Mucosa of stomach (tissue), 1 donor: ENCODE measurements around the gene HMG20A.

Experiments
- H3K27me3 ChIP-seq: one replicate; pipeline ENCODE4 v1.7.0; 2013; ENCODE audit warnings: mild to moderate bottlenecking, low read length; ENCODE audit not compliant: control insufficient read depth, insufficient read depth
- H3K36me3 ChIP-seq: one replicate; pipeline ENCODE4 v1.7.0; 2013; ENCODE audit warnings: low read length; ENCODE audit not compliant: control insufficient read depth, insufficient read depth
- H3K4me1 ChIP-seq: one replicate; pipeline ENCODE4 v1.7.0; 2013; ENCODE audit warnings: mild to moderate bottlenecking, low read length; ENCODE audit not compliant: control insufficient read depth, insufficient read depth
- H3K4me3 ChIP-seq: one replicate; pipeline ENCODE4 v1.7.0; 2013; ENCODE audit warnings: low read length
- H3K9ac ChIP-seq: one replicate; pipeline ENCODE4 v1.7.0; 2013; ENCODE audit warnings: mild to moderate bottlenecking, low read length, moderate library complexity
- H3K9me3 ChIP-seq: one replicate; pipeline ENCODE4 v1.7.0; 2013; ENCODE audit warnings: mild to moderate bottlenecking, low read length, moderate library complexity; ENCODE audit not compliant: control insufficient read depth
- donor health status: Pancreatic carcinoma.

The HMG20A gene

DNA sequence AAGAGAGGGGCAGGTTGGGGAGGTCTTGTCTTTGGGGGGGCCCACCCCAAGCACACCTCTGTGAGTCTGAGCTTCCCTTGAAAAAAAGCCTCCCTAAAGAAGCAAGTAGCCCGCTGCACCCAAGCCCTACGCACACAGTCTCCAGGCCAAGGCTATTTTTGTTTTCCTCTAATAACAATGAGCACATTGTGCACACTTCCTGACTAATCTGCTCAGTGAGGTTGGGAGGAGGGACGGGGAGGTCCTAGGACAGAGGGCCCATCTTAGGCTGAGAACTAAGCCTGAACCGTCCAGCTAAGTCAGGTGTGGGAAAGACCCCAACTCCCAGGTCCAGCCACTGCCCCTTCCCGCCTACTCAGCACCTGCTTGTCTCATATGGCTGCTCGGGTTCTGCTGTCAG lies 87.2 kb downstream of the HMG20A start:
- Histone ChIP-seq H3K27me3 (no peaks in the 10 kb centered on the region), H3K9ac (peak overlapping the region; percentile 53), H3K4me1 (peaks cover 32% of the 10 kb centered on the region), H3K4me3 (peak overlapping the region; percentile 10), H3K9me3 (no peaks in the 10 kb centered on the region), H3K36me3 (no peaks in the 10 kb centered on the region)

DNA sequence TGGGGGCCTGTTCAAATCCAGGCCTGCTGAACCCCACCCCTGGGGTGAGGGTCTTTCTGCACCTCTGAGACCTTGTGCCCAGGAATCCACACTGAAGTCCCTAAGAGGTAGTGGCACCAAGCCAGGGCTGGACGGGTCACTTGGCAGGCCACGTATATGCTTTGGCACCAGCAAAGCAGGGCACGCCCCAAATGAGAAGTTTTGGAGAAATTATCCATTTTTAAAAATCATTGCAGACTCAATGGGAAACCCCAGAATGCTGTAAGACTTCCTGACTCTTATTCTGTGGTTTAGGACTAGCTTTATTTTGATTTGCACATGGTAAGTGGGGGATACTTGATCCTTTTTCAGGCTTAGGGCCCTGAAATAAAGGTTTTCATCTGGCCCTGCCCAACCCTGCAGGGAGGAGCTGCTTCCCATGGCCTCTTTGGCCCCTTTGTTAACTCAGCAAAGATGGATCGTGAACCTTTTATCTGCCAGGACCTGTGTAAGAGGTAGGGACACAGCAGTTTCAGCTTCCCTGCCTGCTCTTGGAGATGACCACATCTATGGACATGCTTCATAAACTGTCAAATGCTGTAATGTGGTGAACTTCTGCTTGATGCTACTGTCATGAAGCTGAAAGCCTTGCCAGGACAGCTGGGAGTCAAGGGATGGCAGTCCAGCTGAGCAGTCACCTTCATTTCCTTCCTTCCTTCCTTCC lies 88.0 kb downstream of the HMG20A start:
- Histone ChIP-seq H3K27me3 (no peaks in the 10 kb centered on the region), H3K4me1 (peaks cover 32% of the 10 kb centered on the region), H3K9me3 (no peaks in the 10 kb centered on the region), H3K4me3 (no peak overlapping the region), H3K36me3 (no peaks in the 10 kb centered on the region), H3K9ac (peak overlapping the region; percentile 14)

DNA sequence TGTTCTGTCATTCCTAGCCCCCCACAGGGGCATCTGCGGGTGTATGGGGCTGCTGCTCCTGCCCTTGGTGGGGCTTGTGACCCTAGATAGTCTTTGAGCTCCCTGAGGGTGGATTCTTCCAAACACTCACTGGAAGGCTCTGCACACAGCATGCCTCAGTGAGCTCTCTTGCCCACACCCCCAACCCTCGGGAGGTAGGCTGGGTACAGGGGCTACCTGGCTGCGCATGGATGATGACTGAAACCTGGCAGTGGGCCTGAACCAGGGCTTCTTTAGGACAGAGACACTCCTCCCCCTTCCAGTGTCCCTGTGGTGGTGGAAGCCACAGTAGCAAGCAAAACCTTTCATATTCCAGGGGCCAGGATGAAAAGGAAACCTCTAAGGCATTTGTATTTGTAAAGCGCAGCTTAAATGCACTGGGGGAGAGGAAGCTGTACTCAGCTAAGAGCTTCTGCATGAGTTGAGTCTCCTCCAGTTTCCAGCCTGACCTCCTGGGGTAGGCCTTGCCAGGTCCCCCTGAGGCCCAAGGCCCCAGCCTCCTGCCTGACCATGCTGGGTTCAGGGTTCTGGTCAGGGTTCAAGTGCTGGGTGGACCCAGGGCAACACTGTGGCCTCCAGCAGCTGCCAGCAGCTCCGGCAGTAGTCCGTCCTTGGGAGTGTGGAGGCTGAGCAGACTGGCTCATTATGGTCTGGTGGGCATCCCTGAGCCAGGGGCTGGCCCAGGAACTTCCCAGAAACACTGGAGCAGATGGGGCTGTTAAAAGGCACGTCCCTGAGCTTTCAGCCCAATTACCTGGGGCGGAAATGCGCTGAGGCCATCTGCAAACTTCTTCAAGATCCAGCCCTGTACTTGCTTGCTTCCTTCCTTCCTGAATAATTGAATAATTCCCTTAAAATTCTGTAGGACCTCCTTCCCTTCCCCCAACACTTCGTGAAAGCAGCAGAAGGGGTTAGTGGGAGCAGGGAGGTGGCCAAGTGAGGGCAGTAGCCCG lies 89.7 kb downstream of the HMG20A start:
- Histone ChIP-seq H3K4me1 (peaks cover 32% of the 10 kb centered on the region), H3K9ac (no peak overlapping the region), H3K9me3 (no peaks in the 10 kb centered on the region), H3K27me3 (no peaks in the 10 kb centered on the region), H3K4me3 (no peak overlapping the region), H3K36me3 (no peaks in the 10 kb centered on the region)

- H3K9ac ChIP-seq = no peak overlapping the region
- H3K4me1 ChIP-seq = peaks cover 24% of the 10 kb centered on the region
- H3K4me3 ChIP-seq = no peak overlapping the region
- H3K36me3 ChIP-seq = no peaks in the 10 kb centered on the region
- no peaks in the 10 kb centered on the region for H3K27me3 ChIP-seq
- H3K9me3 ChIP-seq = no peaks in the 10 kb centered on the region
Measured at GRCh38 chr15:77511869-77512268, 91.2 kb downstream of the HMG20A start.

DNA sequence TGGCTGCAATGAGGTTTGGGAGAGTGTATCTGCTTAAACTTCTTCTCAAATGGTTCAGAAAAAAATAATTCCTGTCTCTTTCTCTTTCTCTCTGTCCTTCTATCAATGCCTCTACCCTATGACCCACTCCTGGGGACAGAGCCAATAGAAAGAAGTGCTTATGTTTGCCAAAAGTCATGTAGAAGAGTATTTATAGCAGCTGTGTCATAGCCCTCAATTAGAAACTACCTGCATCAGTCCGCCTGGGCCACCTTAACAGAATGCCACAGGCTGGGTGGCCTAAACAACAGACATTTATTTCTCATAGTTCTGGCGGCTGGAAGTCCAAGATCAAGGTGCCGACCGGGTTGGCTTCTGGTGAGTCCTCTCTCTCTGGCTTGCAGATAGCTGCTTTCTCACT lies 92.5 kb downstream of the HMG20A start:
- H3K36me3 ChIP-seq = no peaks in the 10 kb centered on the region
- no peaks in the 10 kb centered on the region for H3K9me3 ChIP-seq
- no peaks in the 10 kb centered on the region for H3K27me3 ChIP-seq
- no peak overlapping the region for H3K9ac ChIP-seq
- peaks cover 10% of the 10 kb centered on the region for H3K4me1 ChIP-seq
- no peak overlapping the region for H3K4me3 ChIP-seq

DNA sequence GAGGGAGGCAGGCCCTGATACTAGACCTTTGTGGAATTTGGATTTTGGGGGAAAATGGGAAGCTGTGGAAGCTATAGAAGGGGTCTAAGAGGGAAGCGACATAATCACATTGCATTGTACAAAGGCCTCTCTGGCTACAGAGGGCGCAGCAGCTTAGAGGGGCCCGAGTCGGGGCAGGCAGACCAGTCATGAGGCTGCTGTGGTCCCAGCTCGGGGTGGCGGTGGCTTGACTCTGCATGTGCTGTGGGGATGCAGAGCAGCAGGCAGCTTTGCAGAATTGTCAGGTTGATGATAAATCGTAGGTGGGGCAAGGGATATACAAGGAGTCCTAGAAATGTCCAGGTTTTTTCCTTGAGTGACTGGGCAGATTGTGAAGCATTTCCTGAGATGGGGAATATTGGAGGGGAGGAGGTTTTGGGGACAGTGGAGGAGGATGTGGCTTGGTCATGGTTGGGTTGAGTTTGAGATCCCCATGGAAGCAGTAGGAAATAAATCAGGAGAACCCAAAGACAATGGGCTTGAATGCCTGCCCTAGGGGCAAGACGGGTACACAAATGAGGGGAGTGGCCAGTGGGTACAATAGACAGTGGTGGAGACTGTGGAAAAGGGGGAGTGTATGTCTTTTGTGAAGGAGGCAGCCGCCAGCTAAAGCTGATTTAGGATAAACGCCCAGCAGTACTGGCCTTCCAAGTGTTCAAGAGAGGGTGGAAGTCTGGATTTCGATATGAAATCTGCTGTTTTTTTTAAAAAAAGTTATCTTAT lies 94.1 kb downstream of the HMG20A start:
- no peaks in the 10 kb centered on the region for H3K4me1 ChIP-seq
- H3K9ac ChIP-seq = no peak overlapping the region
- no peaks in the 10 kb centered on the region for H3K9me3 ChIP-seq
- H3K36me3 ChIP-seq = no peaks in the 10 kb centered on the region
- no peaks in the 10 kb centered on the region for H3K27me3 ChIP-seq
- H3K4me3 ChIP-seq = no peak overlapping the region

DNA sequence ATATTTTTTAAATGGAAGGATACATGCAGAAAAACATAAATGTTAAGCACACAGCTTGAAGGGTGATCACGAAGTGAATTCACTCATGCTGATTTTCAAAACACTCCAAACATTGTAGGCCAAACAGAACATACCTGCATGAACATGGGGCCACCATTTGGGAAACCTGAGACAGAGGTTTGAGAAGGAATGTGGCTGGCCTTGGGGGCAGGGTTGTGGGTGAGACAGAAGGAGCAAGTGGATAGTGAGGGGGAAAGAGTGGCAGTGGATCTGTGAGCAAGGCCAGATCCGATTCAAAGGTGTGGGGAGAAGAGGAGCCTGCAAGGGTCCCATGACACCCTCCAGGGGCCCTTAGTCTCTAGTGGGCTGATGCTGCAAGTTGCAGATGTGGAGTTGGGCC lies 94.9 kb downstream of the HMG20A start:
- Histone ChIP-seq H3K36me3 (no peaks in the 10 kb centered on the region), H3K4me1 (no peaks in the 10 kb centered on the region), H3K9ac (no peak overlapping the region), H3K4me3 (no peak overlapping the region), H3K9me3 (no peaks in the 10 kb centered on the region), H3K27me3 (no peaks in the 10 kb centered on the region)

DNA sequence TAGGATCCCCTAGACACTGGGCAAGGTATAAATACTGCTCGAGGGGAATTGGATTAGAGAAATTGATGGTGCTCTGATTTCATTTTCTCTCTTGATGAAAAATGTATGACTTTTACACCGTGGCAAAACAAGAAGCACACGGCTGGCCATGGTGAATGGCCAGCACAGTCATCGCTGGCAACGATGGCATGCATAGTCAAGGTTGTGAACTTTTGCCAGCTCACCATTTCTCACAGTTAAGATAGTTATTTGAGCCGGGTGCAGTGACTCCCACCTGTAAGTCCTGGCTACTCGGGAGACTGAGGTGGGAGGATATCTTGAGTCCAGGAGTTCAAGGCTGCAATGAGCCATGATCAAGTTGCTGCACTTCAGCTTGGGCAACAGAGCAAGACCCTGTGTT lies 95.4 kb downstream of the HMG20A start:
- Histone ChIP-seq H3K9ac (no peak overlapping the region), H3K27me3 (no peaks in the 10 kb centered on the region), H3K4me3 (no peak overlapping the region), H3K36me3 (no peaks in the 10 kb centered on the region), H3K4me1 (no peaks in the 10 kb centered on the region), H3K9me3 (no peaks in the 10 kb centered on the region)

- H3K4me1 ChIP-seq = no peaks in the 10 kb centered on the region
- no peak overlapping the region for H3K4me3 ChIP-seq
- H3K9me3 ChIP-seq = no peaks in the 10 kb centered on the region
- no peak overlapping the region for H3K9ac ChIP-seq
- H3K27me3 ChIP-seq = no peaks in the 10 kb centered on the region
- H3K36me3 ChIP-seq = no peaks in the 10 kb centered on the region
Measured at GRCh38 chr15:77516786-77517185, 96.1 kb downstream of the HMG20A start.

DNA sequence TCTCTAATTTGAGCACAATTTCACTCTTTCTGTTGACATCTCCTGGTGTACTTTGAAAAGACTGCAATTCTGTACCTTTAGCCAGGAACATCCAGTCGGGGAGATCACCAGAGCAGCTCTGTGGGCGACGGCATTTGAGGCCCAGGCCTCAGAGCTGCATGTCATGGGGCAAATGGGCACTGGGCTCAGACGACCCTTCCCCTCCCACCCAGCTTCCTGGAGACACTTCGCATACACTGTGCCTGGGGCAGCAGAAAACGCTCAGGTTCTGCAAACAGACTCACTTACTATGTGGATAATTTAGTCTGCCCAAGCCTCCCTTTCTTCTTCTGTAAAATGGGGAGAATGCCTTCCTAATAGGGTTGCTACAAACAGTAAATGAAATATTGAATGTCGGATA lies 96.9 kb downstream of the HMG20A start:
- Histone ChIP-seq H3K27me3 (no peaks in the 10 kb centered on the region), H3K4me1 (no peaks in the 10 kb centered on the region), H3K4me3 (no peak overlapping the region), H3K9ac (no peak overlapping the region), H3K9me3 (no peaks in the 10 kb centered on the region), H3K36me3 (no peaks in the 10 kb centered on the region)

- no peaks in the 10 kb centered on the region for H3K36me3 ChIP-seq
- H3K27me3 ChIP-seq = no peaks in the 10 kb centered on the region
- no peaks in the 10 kb centered on the region for H3K4me1 ChIP-seq
- no peaks in the 10 kb centered on the region for H3K9me3 ChIP-seq
- no peak overlapping the region for H3K9ac ChIP-seq
- no peak overlapping the region for H3K4me3 ChIP-seq
Measured at GRCh38 chr15:77518458-77518857, 97.8 kb downstream of the HMG20A start.

- H3K4me1 ChIP-seq = no peaks in the 10 kb centered on the region
- no peaks in the 10 kb centered on the region for H3K9me3 ChIP-seq
- no peak overlapping the region for H3K9ac ChIP-seq
- H3K27me3 ChIP-seq = no peaks in the 10 kb centered on the region
- no peak overlapping the region for H3K4me3 ChIP-seq
- H3K36me3 ChIP-seq = no peaks in the 10 kb centered on the region
Measured at GRCh38 chr15:77519540-77519939, 98.9 kb downstream of the HMG20A start.
